B cell (primary cell): ENCODE measurements around the gene FSIP1.

Source experiments
- CTCF ChIP-seq: fragments of 200-600 bp; IDR thresholded peaks from one replicate; pipeline ENCODE4 v1.8.0; 2022; ENCODE audit warnings: antibody characterized with exemption, mild to moderate bottlenecking
- EZH2 ChIP-seq: IDR thresholded peaks from 2 replicates; pipeline ENCODE4 v1.6.1; 2012; ENCODE audit warnings: borderline replicate concordance, low read depth, mild to moderate bottlenecking, moderate library complexity, low read length; ENCODE audit not compliant: insufficient read depth, poor library complexity, severe bottlenecking

- TF ChIP-seq CTCF: no peak
- TF ChIP-seq EZH2: no peak
These were observed 159.8 kb downstream of the FSIP1 start for GRCh38 chr15:39622660-39623516.
